G401 (cell line): ENCODE measurements around the gene JAG1. TPM values are rescaled to one million over a fixed set of nuclear protein-coding genes. Genes with fewer than 3 reads are reported as not detected.
"Not testable (repeated sequence)": the region's sequence is repeated elsewhere in the genome, so short reads cannot be mapped to it uniquely, and the experiment has no call there.

ENCODE experiments used
- DNase-seq: peaks from one replicate; pipeline ENCODE4 v3.0.0-alpha.2; 2015; ENCODE audit warnings: low spot score
- in situ Hi-C: cut with HindIII; loops from 2 replicates; pipeline ENCODE4 v1.10.0; 2016; ENCODE audit warnings: low sequenced_read_pairs, mixed read lengths
- total RNA-seq: library from RNA; depleted of rRNA; stranded (reverse); fragments of >200 nt; shearing (Covaris generic); gene quantifications from 2 replicates; pipeline ENCODE4 v1.2.3, GENCODE V29; 2014; rRNA removed

JAG1 gene
- total RNA-seq, 1 experiment from 2014 or later: not detected

DNA sequence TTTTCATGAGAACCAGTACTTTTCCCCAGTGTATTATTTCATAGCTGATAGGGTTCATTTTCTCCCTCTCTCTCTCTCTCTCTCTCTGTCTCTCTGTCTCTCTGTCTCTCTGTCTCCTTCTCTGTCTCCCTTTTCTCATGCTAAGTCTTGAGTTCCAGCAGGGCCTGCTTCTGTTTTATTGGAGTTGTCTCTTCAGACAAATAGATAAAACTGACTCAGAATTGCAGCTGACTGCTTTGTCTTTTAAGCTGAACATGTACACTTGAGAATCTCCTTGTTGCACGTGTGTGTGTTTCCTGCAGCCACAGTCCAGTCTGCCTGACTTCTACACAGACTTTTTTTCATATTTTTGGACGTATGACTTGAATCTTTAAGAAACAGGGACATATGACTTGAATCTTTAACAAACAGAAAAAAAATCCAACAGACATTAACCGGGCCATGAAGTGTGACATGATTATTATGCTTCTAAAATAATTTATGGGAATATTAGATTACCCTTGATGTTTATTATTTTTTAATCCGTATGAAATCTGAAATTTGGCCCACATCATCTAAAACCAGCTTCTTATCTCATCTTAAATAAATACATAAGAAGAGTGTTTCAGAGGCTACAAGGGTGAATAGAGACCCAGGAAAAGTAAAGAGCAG, 71.5 kb downstream of the JAG1 start:
- in situ Hi-C loops: no loop called here
- no peak for DNase-seq

DNA sequence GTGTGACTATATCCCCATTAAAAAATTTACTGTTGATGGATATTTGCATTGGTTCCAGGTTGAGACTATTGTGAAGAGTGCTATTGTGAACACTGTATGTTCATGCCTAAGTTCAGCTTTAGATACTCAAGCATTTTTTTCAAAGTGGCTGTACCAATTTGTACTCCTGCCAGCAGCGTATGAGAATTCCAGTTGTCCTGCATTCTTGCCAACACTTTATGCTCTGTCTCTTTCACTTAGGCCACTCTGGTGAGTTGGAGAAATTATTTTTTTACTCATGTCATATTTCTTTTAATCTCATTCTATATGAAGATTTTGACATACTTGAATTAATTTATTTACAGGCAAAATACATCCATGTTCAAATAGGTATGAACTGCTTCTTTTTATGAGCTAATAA, 76.2 kb downstream of the JAG1 start:
- in situ Hi-C loops: no loop called here
- DNase-seq: no peak

- in situ Hi-C loops: no loop called here
- DNase-seq: no peak
These were observed 77.1 kb downstream of the JAG1 start for GRCh38 chr20:10596710-10597121.

DNA sequence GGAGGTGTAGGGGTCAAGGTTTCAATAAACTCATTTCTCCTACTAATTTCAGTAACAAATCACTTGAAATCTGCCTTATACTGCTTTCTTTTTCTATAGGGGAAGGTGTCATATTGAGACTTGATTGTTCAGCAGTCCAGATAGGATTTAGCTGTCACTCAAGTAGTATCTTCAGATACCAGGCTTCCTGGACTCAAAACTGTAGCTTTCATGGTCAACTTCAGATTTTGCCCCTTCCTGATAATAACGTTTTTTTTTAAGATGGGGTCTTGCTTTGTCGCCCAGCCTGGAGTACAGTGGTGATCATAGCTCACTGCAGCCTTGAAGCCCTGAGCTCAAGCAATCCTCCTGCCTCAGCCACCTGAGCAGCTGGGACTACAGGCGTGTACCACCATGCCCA, 77.8 kb downstream of the JAG1 start:
- no peak for DNase-seq
- in situ Hi-C loops: no loop called here

- in situ Hi-C loops: no loop called here
- no peak for DNase-seq
These were observed 78.5 kb downstream of the JAG1 start for GRCh38 chr20:10595266-10595665.

GRCh38 chr20:10594296-10594868, 79.4 kb downstream of the JAG1 start:
- in situ Hi-C loops: no loop called here
- DNase-seq: no peak

DNA sequence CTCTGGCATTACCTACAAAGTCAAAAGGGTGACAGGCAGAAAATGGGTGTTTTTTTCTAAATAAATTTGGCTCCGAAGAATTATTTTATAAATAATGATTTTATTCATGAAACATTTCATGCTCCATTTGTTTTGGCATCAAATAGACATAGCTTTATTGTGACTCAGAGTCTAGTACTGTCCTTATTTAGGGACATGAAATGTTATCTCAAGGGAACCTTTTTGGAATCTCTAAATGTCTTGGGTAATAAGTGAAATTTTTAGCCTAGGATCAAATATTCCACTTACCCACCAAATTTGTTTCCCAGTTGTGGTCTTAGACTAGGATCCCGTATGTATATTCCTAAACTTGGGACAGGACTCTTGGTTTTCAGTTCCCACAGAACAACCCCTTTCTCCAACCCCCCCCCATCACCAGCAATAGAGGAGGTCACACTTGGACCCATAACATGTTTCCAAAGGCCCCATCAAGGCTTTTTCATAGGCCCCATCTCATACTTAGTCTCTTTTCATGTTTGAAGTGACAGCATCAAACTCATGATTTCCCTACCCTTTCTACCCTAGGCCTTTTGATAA, 81.8 kb downstream of the JAG1 start:
- no peak for DNase-seq
- in situ Hi-C loops: no loop called here

DNA sequence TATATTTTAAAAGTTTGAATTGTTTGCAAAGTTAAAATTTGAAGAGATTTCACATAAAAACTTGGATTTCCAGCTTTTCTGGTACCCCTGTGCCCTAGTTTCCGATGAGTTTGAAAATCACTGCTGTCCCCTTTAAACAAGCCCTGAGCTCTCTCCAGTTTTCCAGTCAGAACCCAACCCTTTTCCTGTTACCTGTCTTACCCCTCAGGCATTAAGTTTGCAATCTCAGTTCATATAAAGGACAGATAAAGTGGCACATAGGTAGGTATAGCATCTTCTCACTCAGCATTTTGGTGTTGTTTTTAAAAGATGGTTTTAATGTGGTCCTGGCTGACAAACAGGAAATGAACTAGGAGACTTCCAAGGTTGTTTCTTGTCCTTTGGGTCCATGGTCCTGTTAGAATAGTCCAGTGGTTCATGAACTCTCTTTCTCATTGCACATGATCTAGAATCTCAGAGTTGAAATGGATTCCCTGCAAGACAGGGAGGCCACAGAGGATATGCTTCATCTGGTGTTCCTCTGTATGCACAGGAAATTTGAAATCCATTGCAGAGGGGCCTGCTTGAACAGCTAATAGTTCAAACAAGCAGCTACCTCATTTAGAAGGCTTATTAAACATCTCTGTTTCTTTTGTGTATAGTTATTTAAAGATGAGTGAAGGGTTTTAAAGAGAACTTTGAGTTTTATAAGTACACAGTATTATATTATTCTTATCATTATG, 82.7 kb downstream of the JAG1 start:
- DNase-seq: no peak
- in situ Hi-C loops: no loop called here

DNA sequence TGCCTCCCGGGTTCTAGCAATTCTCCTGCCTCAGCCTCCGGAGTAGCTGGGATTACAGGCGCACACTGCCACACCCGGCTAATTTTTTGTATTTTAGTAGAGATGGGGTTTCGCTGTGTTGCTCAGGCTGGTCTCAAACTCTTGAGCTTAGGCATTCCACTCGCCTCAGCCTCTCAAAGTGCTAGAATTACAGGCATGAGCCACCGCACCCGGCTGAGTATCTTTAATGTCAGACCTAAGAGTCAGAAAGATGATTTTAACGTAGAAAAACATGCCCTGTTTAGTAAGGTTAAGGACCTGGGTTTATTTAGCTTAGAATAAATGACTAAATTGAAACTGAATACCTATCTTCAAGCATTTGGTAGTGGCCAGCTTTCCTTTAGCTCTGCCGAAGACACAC, 83.4 kb downstream of the JAG1 start:
- in situ Hi-C loops: not testable (repeated sequence)

More for the DNA sequence above, 83.4 kb downstream of the JAG1 start:
- DNase-seq: not testable (repeated sequence)

Other genes with a start within 250 kb of the JAG1 start
- 8.8 and 9.2 TPM in 2 replicates for gene MKKS, start 239.8 kb downstream of the JAG1 start, total RNA-seq
- 1.0 and 2.7 TPM in 2 replicates for gene SLX4IP, start 238.7 kb downstream of the JAG1 start, total RNA-seq